ENCODE results near the gene ENTPD1.
"Not testable (repeated sequence)": the region's sequence is repeated elsewhere in the genome, so short reads cannot be mapped to it uniquely, and the experiment has no call there.

The ENTPD1 gene

GRCh38 chr10:95759233-95759826 lies 3.4 kb downstream of the ENTPD1 start:
- DNase-seq: no peak

GRCh38 chr10:95761939-95762492 lies 6.1 kb downstream of the ENTPD1 start:
- no peak for DNase-seq

- DNase-seq: no peak
These were observed 12.1 kb downstream of the ENTPD1 start for GRCh38 chr10:95767884-95768556.

DNA sequence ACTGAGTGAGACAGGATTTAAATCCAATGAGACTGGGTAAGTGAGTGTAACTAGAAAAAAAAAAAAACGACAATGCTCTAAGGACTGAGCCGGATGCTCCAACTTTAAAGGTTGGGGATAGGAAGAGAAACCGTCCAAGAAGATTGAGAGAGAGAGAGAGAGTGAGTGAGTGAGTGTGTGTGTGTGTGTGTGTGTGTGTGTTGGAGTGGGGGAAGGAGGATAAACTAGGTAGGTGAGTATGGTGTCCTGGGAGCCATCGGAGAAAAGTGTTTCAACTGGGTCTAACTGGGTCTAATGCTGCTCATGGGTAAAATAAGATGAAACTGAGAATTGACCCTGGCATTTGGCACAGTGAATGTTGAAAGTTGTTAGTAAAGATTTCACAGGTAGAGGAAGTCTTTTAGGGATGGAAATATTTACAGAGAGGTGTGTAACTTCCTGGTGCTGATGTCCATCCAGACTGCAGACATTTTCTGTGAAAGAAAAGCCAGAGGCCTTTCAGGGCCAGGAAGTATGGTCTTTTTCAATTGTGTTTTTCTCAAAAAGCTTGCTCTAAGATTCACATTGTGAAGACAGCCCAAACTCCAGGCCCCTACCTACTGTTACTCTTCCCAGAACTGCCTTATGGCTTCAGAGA lies 14.2 kb downstream of the ENTPD1 start:
- no peak for DNase-seq

- DNase-seq: not testable (repeated sequence)
These were observed 17.5 kb downstream of the ENTPD1 start for GRCh38 chr10:95773454-95773853.

GRCh38 chr10:95777638-95778037 lies 21.7 kb downstream of the ENTPD1 start:
- not testable (repeated sequence) for DNase-seq

GRCh38 chr10:95782318-95782717 lies 26.4 kb downstream of the ENTPD1 start:
- no peak for DNase-seq

DNA sequence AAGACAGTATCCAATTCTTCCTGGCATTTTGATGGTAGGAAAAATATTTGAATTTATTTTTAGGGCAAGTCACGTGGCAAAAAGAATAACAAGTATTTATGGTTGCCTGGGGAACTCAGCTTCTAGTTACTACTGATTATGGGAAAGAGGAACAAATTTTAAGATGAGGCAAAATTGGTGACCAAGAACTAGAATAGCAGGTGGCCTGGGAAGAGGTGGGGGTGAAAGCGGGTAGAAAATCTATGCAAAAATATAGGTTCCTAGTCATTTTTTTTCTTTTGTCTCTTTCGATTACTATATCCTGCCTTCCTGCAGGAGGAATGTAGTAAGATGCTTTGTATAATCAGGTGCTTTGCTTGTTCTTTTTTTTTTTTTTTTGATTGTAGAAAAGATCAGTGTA lies 27.8 kb downstream of the ENTPD1 start:
- DNase-seq: no peak

- DNase-seq: no peak
These were observed 28.4 kb downstream of the ENTPD1 start for GRCh38 chr10:95784279-95784913.

GRCh38 chr10:95785317-95785716 lies 29.4 kb downstream of the ENTPD1 start:
- DNase-seq: no peak

DNA sequence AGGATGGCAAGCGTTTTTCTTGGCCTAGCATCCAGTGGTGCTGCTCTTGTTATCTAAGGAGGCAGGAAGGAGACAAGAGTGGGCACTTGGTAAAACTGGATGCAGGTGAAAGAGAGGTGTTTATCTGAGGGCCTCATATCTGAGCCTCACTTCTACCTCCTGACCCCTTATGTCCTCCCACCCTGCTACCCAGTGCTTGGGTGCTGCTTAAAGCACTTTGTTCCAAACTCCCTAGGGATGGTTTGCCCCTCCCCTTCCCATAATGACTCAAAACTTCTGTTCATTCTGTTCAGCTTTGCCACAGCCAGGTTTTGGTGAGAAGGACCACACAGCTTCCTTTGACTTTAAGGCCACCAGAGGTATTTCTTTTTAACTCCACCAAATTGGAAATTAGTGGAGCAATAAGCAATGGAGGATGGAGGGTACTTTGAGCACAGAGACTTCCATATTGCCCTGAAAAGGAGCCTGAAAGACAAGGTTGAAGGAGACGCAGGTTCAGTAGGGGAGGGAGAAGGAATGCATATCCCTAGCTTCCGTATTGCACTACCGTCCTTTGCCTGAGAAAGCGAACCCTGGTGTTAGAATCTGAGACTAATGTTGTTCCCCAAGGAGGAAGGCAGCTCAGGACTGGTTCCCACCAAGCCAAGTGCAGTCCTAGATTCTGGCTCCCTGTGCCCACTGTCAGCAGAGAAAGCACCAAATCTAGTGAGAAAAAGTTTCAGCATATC lies 30.1 kb downstream of the ENTPD1 start:
- no peak for DNase-seq

- no peak for DNase-seq
These were observed 31.5 kb downstream of the ENTPD1 start for GRCh38 chr10:95787447-95787846.

DNA sequence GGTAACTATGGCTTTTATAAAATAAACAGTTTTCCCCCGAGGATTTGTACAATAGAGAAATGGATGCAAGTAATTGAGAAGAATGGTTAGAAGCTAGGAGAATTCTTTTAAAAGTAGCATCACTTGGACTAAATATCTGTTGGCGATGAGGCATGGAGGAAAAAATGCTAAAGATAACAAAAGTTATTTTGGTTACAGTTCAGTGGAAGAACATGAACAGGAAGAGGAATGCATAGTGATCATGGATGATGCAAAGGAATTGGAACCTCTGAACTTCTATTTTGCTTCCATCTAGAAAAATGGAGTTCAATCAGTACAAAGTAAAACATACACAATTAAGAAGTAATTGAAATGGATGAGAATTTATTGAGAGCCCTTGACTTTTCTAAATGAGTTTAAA lies 32.9 kb downstream of the ENTPD1 start:
- DNase-seq: no peak

DNA sequence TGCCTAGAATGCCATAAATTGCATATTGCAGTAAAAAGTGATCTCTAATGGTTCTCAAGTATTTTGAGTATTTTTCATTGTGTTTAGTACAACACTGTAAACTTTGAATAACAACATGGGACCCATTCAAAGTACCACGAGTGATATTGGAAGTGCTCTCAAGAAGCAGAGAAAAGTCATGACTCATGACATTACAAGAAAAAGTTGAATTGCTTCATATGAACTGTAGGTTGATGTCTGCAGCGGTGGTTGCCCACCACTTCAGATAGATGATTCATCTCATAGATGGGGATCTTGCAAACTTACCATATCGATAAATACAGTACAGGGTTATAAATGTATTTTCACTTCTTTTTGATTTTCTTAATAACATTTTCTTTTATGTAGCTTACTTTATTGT lies 33.9 kb downstream of the ENTPD1 start:
- DNase-seq: no peak

GRCh38 chr10:95790982-95791381 lies 35.0 kb downstream of the ENTPD1 start:
- no peak for DNase-seq

DNA sequence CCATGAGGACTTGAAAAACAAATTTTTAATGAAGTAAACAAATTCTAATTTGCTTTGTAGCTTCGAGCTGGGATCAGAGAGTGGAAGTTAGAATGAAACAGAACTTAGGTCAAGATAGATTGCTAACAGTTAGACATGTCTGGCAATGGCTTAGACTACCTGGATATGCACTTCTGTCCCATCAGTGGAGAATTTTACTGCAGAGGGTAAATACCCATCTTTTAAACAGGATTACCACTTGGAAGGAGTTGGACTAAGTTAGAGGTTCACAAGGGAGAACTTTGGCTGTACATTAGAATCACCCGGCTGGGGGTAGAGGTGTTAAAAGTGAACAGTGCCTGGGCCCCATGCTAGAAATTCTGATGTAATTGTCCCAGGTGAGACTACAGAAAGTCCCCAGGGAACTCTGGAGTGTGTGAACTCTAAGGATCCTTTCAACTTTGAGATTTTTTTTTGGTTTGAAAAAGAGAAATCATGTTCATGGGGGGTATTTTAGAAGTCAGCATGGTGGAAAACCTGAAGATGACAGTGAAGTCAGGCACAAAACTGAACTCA lies 35.5 kb downstream of the ENTPD1 start:
- DNase-seq: no peak

DNA sequence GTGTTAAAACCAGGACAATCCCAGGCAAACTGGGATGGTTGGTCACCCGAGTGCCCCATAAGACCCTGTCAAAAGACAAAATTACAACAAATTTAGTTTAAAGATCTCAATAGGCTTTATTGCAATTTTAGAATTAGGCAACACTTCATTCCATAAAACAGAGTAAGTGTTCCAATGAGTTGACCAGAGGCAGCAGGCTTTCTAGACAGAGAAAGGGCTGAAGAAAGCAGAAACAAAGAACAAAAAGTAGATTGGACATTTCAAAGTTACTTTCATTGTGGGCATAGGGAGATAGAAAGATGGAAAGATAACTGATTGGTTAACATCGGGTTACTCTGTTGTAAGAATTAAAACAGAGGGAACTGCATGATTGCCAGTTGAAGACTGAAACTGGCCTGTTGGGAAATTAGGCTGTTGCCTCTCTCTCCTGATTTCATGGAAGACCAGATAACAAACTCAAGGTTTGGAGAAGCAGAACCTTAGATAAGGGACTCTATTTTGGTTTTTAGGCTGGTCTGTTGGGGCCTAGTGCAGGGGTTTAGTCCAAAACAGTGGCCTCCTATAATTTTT lies 36.3 kb downstream of the ENTPD1 start:
- DNase-seq: no peak

DNA sequence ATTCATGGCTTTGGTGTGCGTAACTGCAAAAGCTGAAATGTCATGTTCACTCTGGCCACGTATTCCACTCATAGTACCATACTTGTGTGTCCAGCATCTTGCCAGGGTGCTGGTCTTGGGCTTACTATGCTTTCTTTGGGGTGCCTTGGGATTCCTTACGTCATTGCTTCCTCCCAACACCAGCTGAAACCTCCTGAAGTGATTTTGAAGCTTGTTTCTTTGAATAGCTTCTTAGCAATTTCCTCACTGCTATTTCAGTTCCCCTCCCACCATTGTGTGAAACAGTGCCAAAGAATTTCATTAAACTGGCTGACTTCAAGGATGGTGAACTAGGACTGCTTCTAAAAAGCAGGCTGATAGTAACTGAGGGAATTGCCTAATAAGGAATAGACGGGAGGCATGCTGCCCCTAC lies 36.9 kb downstream of the ENTPD1 start:
- no peak for DNase-seq

- no peak for DNase-seq
These were observed 37.6 kb downstream of the ENTPD1 start for GRCh38 chr10:95793401-95794045.

DNA sequence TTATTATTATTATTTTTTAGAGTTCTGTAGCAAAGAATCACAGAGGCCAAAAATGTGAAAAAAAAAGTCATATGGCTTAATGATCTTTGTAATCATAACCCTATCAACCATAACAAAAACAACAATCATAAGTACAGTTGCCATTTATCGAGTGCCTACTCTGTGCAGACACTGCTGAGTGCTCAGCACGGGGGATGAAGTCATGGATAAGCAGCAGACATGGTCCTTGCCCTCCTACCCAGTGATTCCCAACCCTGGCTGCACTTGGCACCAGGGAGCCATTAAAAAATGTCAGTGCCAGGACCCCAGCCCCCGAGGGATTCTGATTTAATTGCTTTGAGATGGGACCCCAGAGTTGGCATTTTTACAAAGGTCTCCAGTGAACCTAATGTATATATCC lies 38.2 kb downstream of the ENTPD1 start:
- DNase-seq: no peak

- no peak for DNase-seq
These were observed 39.6 kb downstream of the ENTPD1 start for GRCh38 chr10:95795602-95796001.

DNA sequence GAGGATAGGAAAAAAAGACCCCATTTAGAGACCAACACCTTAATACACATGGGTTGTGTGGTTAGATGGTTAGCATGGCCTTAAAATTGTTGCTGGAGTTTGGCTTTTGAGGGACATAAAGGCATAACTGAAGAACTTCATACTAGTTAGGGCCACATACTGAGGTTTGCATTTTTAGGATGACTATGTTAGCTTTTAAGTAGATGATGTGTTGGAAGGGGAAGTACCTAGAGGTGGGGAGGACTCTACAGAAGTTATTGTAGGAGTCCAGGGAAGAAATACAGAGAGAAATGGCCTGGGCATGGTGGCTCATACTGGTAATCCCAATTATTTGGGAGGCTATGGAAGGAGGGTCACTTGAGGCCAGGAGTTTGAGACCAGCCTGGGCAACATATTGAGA lies 40.5 kb downstream of the ENTPD1 start:
- no peak for DNase-seq
